NCI-H1417 (cell line): ENCODE measurements around the gene SLC7A14.
"Not testable (repeated sequence)": the region's sequence is repeated elsewhere in the genome, so short reads cannot be mapped to it uniquely, and the experiment has no call there.

Experiments used
- DNase-seq, 3 experiments: peaks; one replicate each; lab custom pipeline; 2025; lab: John Stamatoyannopoulos, UW

The SLC7A14 gene

DNA sequence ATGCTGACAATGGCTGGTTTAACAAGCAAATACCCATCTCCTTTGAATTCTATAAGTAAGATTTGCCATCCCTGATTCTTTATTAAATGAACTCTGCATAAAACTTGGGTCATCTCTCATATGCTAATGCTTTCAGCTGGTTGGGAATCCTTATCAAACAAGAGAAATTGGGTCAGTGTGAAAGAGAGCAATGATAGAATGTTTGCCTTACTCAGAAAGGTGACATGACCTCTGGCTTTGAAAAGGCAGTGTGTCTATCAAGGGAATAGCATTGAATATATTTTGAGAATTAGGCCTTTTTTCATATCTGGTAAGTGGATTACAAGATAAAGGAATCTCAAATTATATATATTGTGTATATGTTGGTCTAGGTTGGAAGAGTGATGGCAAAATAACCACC, 8.7 kb upstream of the SLC7A14 start:
- DNase-seq = no peak

DNA sequence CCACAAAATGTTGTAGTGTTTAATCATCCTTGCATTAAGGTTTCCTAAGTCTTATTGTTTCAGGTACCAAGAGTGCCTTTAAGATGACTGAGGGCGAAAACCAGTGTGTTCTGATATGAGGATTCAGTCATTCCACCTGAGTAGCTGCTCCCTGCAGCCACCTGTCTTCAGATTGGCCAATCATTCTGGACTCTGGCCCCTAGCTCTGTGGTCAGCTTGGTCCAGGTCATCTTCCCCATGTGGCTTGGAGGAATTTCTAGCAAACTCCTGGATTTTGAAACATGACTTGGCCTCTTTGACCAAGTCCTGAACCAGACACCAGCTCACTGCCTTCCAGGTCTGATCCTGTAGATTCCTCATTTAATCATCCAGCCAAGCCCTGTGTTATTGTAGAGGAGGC, 7.8 kb upstream of the SLC7A14 start:
- no peak for DNase-seq

GRCh38 chr3:170589113-170589512, 3.2 kb upstream of the SLC7A14 start:
- DNase-seq = peak in 1 of 3 experiments; percentile 33

DNA sequence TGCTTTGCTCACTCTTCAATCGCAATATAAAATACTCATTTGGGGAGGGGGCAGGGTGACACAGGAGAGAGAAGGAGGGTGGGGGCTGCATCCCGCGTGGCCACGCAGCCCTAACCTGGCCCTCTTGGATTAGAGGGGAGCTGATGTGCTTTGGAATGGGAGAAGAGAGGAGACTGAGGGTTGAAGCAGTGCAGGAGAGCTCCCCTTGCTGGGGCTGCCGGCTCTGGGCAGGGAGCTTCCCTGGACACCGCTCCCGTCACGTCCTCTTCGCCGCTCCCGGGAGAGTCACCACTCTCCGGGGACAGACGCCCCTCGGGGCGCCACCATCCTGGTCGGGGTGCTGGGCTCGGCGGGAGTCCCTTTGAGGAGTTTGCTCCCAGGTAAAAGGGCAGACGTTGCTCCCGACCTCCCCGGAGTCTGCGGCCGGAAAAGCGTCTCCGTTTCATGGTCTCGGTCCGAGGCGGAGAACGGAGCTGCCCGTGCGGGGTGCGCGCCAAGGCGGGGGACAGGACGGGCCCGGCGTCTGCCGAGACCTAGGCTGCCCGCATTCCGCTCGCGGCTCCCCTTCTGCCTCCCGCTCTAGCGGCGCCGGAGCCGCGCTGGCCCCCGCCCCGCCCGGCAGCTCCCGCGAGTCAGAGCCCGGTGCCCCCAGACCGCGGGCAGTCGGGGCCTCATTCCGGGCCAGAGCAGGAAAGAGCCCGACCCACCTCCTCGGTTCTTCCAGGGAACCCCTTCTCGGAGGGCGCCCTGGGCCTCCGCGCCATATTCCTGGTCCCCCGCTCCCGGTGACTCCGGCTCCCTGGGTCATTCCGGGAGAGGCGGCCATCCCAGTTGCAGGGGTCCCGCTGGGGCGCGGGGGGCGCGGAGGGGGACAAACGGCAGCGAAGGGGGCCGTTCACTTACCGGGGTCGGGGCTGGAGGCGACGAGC, 603 bp downstream of the SLC7A14 start:
- peak in 2 of 3 experiments; percentile 83 to 90 for DNase-seq

DNA sequence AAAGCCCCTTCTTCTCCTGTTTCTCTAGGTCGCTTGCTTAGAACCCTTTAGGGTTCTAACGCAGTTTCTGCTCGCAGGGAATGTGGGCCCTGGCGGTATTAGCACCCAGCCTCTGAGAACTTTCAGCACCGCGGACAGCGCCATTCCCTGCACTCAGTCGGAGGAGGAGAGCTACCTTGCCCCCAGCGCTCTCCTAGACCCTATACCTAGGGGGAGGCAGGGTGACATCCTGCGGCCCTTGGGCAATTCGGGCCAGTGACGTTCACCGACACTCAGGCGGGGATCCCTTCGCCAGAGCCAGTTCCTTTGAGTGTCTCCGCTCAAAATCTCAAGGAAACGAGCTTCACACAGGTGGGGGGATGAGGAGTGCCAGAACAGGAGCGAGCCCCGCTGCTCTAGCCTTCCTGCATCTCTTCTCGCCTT, 1.3 kb downstream of the SLC7A14 start:
- DNase-seq = peak; percentile 26 to 58 (median 47)

- no peak for DNase-seq
These were observed 6.2 kb downstream of the SLC7A14 start for GRCh38 chr3:170579646-170580045.

- no peak for DNase-seq
These were observed 13.1 kb downstream of the SLC7A14 start for GRCh38 chr3:170572665-170573253.

DNA sequence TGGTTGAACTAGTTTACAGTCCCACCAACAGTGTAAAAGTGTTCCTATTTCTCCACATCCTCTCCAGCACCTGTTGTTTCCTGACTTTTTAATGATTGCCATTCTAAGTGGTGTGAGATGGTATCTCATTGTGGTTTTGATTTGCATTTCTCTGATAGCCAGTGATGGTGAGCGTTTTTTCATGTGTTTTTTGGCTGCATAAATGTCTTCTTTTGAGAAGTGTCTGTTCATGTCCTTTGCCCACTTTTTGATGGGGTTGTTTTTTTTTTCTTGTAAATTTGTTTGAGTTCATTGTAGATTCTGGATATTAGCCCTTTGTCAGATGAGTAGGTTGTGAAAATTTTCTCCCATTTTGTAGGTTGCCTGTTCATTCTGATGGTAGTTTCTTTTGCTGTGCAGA, 18.3 kb downstream of the SLC7A14 start:
- DNase-seq = not testable (repeated sequence)

GRCh38 chr3:170566413-170566812, 19.5 kb downstream of the SLC7A14 start:
- no peak for DNase-seq

- no peak for DNase-seq
These were observed 20.4 kb downstream of the SLC7A14 start for GRCh38 chr3:170565495-170565894.

- no peak for DNase-seq
These were observed 21.2 kb downstream of the SLC7A14 start for GRCh38 chr3:170564664-170565063.

DNA sequence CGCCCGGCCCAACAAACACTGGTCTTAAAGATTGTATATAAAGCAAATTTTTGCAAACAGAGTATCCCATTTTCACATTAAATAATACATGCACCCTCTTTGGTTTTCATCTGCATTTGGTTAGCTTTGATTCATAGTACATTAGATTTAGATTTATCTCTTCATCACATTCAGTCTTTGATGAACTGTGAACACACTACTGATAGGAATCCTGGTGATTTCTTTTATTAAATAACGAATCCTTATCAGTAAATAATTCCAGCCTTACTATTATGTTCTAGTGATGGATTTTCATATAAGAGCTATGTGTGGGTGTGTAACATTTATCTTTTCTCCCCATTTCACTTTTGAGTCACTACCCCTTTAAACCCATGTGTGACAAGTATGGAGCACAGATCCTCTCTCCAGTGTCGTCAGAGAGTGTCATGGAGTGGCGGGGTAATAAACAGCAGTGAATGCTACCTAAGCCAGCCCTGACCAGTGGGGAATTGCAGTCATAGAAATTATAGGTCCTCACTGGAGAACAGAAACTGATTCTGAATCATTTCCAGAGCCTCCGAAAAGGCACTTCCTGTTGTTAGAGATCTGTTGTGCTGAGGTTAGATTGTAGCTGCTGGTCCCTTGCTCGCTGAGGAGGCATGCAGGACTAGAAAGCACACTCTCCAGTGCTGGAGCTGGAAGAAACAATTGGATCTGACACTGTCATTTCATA, 22.0 kb downstream of the SLC7A14 start:
- peak in 2 of 3 experiments; percentile 18 to 56 for DNase-seq

- no peak for DNase-seq
These were observed 23.8 kb downstream of the SLC7A14 start for GRCh38 chr3:170562080-170562479.

DNA sequence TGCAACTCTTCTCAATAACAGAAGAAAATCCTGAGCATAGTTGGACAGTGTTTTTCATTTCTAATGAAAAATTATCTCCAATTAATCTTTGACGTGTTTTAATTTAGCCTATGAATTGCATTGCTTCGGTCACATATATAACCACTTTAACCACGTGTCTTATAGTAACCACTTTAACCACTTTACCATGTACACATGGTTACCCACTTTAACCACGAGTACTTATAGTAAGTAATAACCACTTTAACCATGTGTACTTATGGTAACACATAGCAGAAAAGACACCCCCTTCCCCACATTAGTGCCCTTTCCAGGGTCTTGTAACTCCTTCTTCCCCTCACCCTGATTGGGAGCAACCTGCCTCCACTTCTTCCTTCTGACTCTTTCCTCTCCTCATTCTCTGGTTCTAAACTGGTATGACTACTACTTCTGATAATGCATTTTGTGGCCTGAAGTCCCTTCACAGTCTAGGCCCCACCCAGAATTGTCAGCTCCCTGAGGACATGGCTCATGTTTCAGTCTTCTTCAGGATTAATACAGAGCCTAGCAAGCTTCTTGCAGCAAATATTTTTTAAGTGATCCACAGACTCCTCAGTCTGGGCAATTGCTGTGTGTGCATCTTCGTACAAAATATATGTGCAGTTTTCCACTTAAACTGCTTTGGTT, 25.0 kb downstream of the SLC7A14 start:
- no peak for DNase-seq

GRCh38 chr3:170560296-170560695, 25.6 kb downstream of the SLC7A14 start:
- no peak for DNase-seq

DNA sequence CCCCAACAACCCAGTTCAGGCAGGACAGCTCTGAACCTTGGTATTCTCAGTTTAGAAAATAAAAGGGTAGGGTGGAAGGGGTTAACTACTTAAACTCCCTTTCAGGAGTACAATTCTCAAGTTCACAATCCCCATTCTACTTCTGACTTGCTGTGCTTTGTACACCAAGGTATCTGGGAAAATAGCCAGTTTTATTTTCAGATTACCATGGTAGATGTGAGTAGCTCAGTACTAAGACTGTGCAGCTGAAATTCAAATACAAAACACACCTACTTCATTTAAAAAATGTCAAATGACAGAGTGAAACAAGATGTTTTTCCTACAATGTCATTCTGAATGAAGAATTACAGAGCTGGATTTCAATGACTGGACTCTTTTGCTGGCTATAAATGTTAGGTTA, 27.4 kb downstream of the SLC7A14 start:
- no peak for DNase-seq

DNA sequence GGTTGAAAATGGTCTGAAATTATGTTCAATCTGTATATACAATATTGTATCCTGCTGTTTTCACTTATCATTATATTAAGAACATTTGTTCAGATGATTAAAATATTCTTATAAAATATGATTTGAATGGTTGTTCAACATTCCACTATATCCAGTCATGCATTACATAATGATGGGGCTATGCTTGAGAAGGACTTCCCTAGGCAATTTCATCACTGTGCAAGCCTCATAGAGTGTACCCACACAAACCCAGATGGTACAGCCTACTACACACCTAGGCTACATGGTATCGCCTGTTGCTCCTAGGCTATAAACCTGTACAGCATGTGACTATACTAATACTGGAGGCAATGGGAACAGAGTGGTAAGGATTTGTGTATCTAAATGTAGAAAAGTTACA, 30.5 kb downstream of the SLC7A14 start:
- no peak for DNase-seq

- DNase-seq = no peak
These were observed 31.8 kb downstream of the SLC7A14 start for GRCh38 chr3:170553788-170554757.

- DNase-seq = no peak
These were observed 34.6 kb downstream of the SLC7A14 start for GRCh38 chr3:170551252-170551651.

DNA sequence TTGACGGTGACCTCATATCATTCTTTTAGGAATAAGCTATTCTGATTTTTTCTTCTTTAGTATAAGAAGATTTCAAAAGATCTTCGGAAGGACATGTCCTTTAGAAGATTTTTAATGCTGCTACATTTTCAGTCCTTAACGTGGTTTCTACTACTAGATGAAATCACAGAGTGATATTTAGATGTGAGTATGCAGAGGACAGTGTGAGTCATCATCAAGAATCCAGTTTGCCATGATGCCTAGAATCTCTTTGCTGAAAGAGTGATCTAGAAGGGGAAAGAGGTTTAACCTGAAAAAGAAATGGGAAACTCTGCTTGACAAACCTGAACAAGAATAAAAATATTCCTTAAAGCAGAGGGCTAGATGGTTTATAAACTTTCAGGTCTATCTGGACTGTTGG, 43.2 kb downstream of the SLC7A14 start:
- DNase-seq = no peak

- DNase-seq = no peak
These were observed 46.0 kb downstream of the SLC7A14 start for GRCh38 chr3:170539897-170540296.
